GM19043 (cell line): ENCODE data around the gene NKX3-2.

Source experiments
- ATAC-seq: cut with Tn5 transposase; IDR thresholded peaks from one replicate; pipeline ENCODE4 v1.9.1; 2021; ENCODE audit warnings: low read depth; ENCODE audit not compliant: unreplicated experiment

The NKX3-2 gene

GRCh38 chr4:13515268-13515667 lies 29.0 kb downstream of the NKX3-2 start:
- no peak for ATAC-seq

- no peak for ATAC-seq
Observed at GRCh38 chr4:13514722-13515121, 29.6 kb downstream of the NKX3-2 start.

DNA sequence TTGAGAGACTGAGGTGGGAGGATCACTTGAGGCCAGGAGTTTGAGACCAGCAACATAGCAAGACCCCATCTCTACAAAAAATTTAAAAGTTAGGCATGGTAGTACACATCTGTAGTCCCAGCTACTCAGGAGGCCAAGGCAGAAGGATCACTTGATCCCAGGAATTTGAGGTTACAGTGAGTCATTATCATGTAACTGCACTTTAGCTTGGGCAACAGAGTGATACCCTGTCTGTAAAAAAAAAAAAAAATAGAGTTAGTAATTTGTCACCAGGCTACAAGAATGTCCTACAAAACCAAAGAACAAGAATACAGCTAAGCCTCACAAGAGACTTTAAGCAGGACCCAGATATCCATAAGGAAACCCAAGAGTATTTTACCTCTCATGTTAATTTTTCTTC lies 33.2 kb downstream of the NKX3-2 start:
- no peak for ATAC-seq

DNA sequence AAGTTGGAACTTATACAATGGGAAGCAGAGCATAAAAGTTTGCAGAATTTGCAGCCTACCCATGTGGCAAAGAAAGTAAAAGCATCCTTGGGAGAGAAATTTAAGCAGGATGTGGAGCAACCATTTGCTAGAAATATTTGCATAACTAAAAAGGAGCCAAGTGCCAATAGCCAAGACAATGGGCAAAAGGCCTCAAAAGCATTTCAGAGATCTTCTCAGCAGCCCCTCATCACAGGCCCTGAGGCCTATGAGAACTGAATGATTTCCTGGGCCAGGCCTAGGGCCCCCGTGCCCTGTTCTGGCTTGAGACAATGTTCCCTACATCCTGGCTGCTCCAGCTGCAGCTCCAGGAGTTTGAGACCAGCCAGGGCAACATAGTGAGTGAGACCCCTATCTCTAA lies 34.9 kb downstream of the NKX3-2 start:
- no peak for ATAC-seq

- ATAC-seq, result no peak
Observed at GRCh38 chr4:13504374-13504773, 39.9 kb downstream of the NKX3-2 start.

DNA sequence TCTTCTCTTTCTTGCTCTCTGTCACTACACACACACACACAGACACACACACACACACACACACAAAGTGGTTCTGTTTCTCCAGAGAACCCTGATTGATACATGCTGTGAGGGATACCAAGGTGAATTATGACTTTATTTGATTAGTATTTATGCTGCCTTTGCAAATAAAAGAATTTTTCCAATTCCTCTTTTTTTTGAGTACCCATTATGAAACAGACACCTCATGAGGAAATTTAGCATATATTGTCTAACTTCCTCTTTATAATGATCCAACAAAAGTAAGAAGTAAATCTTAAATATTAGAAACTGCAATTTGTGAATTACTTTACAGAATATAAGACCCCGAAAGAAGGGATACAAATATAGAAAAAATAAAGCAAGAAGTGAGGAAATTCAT lies 45.8 kb downstream of the NKX3-2 start:
- no peak for ATAC-seq

- ATAC-seq, result no peak
Observed at GRCh38 chr4:13496605-13497004, 47.7 kb downstream of the NKX3-2 start.

GRCh38 chr4:13495753-13496152 lies 48.6 kb downstream of the NKX3-2 start:
- no peak for ATAC-seq

GRCh38 chr4:13493793-13494192 lies 50.5 kb downstream of the NKX3-2 start:
- no peak for ATAC-seq

DNA sequence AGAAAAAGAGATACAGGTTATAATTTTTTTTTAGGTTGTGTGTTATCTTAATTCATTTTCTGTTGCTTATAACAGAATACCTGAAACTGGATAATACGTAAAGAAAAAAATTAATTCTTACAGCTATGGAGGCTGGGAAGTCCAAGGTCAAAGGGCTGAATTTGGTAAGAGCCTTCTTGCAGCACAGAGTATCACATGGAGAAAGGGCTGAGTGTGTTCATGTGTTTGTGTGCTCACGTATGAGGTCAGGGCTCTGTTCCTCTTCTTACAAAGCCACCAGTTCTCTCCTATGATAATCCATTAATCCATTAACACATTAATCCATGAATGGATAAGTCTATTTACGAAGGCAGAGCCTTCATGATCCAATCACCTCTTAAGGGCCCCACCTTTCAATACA lies 51.6 kb downstream of the NKX3-2 start:
- no peak for ATAC-seq
